ENCODE data around the gene PRKCB. TPM values are rescaled to one million over a fixed set of nuclear protein-coding genes. Genes with fewer than 3 reads are reported as not detected.
A peak's percentile ranks its signal among the peaks of the same experiment; 100 is the strongest.

PRKCB gene
- total and polyA plus RNA-seq, 2 experiments from 2014 or later = 3.7 to 16.4 TPM

GRCh38 chr16:24094660-24095059 is 258.9 kb downstream of the PRKCB start (continued):
- TF ChIP-seq REST (IDR thresholded peaks at IDR 0.05; ENCODE audit: unreplicated experiment) (no peak), CREB1 (CRISPR knock-in tag; IDR thresholded peaks at IDR 0.05; ENCODE audit: low read depth) (no peak), ETS1 (IDR thresholded peaks at IDR 0.05) (no peak), POLR2AphosphoS5 (IDR thresholded peaks at IDR 0.05; ENCODE audit: low read depth) (no peak), CTCF (conservative IDR thresholded peaks at IDR 0.05; ENCODE audit: low read depth in 2 of 2) (no peak), NANOG (IDR thresholded peaks at IDR 0.05; ENCODE audit: borderline replicate concordance) (no peak)

GRCh38 chr16:24098896-24099295 is 263.1 kb downstream of the PRKCB start:
- Histone ChIP-seq H3K27me3 (ENCODE audit: insufficient read depth) (no peaks in the 10 kb centered on the region), H3F3A (replicated peaks; ENCODE audit: low read depth) (peaks cover 5% of the 10 kb centered on the region; the same call in 1 of the 2 replicates), H3K27ac (ENCODE audit: low read depth) (peak overlapping the region; percentile 94), H3K79me2 (replicated peaks; ENCODE audit: insufficient read depth) (no peaks in the 10 kb centered on the region), H3K4me3 (0 out of 2 replicates have a peak overlapping the region, but pooled peaks have one; percentile 3), H4K20me1 (replicated peaks; ENCODE audit: insufficient read depth) (no peaks in the 10 kb centered on the region), H3K36me3 (ENCODE audit: insufficient read depth) (no peaks in the 10 kb centered on the region), H2AFZ (no peak overlapping the region), H3K4me1 (ENCODE audit: insufficient read depth) (peaks cover 26% of the 10 kb centered on the region; the same call in 1 of the 2 replicates), H3K4me2 (peak overlapping the region; percentile 58), H3K9me2 (ENCODE audit: insufficient read depth) (peaks cover 3% of the 10 kb centered on the region; the same call in 1 of the 2 replicates)
- Mint-ChIP-seq H3K4me1 (peaks cover 46% of the 10 kb centered on the region), H3K4me3 (no peak overlapping the region), H3K36me3 (ENCODE audit: low read depth) (peaks cover 40% of the 10 kb centered on the region), H3K9me3 (peaks cover 19% of the 10 kb centered on the region), H3K27me3 (ENCODE audit: insufficient read depth, low read depth, poor library complexity) (peaks cover 12% of the 10 kb centered on the region), H3K27ac (peak overlapping the region; percentile 89)
- TF ChIP-seq ZNF114 (CRISPR knock-in tag; IDR thresholded peaks at IDR 0.05) = no peak
- TF ChIP-seq NANOG (IDR thresholded peaks at IDR 0.05; ENCODE audit: borderline replicate concordance) = peak; percentile 92; the same call in 1 of the 2 replicates
- no peak for TF ChIP-seq STAT1 (IDR thresholded peaks at IDR 0.05; ENCODE audit: unreplicated experiment)
- TF ChIP-seq CREB1 (CRISPR knock-in tag; IDR thresholded peaks at IDR 0.05; ENCODE audit: low read depth) = no peak
- ATAC-seq = peak; percentile 77
- DNase-seq (ENCODE audit: low spot score) = peak; percentile 54
